ENCODE results near the gene BLOC1S3.

The BLOC1S3 gene

DNA sequence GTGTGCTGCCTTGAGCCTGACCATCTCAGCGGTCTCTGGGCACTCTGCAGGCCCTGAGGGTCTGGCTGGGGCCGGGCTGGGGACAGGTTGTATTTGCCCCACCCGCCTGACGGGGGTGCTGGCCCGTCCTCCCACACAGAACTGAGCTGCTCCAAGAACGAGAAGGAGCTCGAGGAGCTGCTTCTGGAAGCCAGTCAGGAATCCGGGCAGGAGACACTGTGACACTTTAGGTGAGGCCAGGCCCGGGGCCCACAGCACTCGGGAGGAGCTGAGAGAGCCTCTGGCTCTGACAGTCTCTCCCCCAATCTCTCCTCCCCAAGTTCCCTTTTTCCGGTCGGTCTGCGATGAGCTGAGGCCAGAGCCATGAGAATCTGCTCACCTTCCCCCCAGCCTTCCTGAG is 32.3 kb upstream of the BLOC1S3 start:
- no peak for DNase-seq (ENCODE audit: low read depth in 2 of 2)

DNA sequence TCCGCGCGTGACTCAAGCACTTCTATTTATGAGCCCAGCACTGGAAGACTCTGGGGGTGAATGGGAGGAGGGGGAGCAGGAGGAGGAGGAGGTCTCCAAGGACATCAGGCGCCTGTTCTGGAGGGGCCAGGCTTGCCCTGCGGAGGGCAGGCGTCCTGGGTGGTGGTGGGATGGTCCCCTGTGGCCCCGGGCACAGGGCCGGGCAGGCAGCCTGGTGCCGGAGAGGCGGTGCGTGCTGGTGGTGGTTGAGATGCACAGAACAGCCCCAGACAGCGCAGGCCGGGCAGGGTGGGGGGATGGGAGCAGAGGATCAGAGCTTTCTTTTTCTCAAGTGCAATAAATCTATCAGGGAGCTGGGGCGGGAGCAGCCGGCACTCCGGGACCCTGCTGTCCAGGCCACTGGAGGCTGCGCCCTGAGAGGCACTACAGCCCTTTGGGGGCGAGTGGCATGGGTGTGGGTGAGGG is 31.8 kb upstream of the BLOC1S3 start:
- DNase-seq (ENCODE audit: low read depth in 2 of 2): no peak

DNA sequence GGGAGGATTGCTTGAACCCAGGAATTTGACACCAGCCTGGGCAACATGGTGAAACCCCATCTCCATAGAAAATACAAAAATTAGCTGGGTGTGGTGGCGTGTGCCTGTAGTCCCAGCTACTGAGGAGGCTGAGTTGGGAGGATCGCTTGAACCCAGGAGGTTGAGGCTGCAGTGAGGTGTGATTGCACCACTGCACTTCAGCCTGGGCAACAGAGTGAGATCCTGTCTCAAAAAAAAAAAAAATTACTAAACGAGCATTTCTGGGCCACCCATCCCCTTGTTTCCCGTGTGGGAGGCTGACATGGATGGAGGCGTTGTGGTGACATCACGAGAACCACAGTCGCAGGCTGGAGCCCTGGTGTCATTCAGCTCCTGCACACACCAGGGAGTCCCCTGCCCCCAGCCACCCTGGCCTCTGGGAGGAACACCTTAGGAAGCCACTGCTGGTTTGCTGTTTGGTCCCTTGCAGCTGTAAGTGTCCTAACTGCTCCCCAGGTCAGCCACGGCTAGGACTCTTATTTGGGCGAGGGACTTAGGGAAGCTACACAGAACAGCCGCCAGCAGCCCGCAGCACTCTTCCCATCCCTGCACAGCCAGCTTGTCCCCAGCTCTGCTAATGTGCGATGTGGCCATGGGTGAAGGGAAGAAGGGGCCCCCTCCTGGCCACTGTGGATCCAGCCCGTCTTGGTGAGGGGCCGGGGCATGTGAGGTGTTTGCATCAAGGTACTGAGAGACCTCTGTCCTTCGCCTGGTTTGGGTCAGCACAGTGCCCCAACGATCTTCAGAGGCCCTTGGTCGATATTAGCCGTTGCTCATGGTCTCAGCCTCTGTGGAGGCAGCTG is 30.5 kb upstream of the BLOC1S3 start:
- no peak for DNase-seq (ENCODE audit: low read depth in 2 of 2)

DNA sequence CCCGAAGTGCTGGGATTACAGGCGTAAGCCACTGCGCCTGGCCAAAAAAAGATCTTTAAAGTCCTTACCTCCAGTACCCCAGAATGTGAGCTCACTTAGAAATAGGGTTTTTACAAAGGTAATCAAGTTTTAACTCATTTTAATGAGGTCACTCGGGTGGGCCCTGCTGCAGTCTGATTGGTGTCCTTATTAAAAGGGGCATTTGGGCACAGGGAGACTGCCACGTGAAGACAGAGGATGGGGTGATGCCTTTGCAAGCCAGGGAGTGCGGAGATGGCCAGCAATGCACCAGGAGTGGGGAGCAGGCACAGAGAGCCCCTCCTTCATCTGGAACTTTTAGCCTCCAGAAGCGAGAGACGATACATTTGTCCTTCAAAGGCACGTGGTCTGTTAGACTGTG is 29.5 kb upstream of the BLOC1S3 start:
- no peak for DNase-seq (ENCODE audit: low read depth in 2 of 2)

DNA sequence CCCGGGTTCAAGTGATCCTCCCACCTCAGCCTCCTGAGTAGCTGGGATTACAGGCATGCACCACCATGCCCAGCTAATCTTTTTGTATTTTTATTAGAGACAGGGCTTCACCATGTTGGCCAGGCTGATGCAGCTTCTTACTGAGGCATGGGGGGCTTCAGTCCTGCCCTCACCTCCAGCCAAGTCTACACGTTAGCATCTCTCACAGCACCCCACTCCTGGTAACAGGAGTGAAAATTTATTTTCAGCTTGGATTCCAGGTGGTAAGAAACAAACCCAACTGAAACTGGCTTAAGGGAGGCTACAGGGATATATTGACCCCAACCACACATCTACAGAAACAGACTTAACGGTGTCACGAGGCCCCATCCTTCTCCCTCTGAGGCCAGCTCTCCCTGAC is 28.4 kb upstream of the BLOC1S3 start:
- DNase-seq (ENCODE audit: low read depth in 2 of 2): no peak

DNA sequence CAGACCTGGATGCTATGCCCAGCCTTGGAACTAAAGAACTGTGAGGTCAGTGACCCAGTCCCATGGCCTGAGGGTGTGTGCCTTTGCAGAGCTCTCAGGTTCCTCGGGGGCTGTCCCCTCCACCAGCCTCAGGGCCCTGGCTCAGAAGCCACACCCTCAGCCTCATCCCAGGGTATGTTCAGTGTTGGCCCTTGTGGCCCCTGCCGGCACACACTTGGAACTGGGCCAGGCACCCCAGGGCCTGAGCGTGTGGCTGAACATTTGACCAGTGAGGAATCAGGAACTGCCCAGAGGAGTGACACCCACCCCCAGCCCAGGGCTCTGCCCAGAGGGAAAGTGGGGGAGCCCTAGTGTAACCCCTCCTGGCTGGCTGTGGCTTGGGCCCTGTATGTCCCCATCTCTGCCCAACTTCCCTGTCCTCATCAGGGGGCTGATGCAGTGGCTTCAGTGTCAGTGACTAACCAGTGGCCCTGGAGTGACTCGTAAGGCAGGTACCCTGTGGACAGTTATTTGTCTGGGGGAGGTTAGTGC is 27.8 kb upstream of the BLOC1S3 start:
- no peak for DNase-seq (ENCODE audit: low read depth in 2 of 2)

DNA sequence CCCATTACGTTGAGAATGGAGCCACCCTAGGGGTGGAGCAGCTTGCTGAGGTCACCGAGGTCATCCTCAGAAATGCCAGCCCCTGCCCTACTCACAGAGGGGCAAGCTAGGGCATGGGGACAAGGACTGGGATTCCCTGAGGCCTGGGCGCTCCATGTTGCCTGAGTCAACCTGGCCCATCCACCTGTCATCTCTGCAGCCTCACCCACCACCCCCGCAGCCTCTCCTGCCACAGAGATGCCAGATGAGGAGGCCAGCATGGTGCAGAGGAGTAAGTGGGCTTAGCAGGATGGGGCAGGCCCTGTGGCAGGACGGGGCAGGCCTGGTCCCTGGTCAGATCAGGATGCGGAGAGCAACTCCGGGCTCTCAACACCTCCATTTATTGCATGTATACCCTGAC is 27.3 kb upstream of the BLOC1S3 start:
- no peak for DNase-seq (ENCODE audit: low read depth in 2 of 2)

DNA sequence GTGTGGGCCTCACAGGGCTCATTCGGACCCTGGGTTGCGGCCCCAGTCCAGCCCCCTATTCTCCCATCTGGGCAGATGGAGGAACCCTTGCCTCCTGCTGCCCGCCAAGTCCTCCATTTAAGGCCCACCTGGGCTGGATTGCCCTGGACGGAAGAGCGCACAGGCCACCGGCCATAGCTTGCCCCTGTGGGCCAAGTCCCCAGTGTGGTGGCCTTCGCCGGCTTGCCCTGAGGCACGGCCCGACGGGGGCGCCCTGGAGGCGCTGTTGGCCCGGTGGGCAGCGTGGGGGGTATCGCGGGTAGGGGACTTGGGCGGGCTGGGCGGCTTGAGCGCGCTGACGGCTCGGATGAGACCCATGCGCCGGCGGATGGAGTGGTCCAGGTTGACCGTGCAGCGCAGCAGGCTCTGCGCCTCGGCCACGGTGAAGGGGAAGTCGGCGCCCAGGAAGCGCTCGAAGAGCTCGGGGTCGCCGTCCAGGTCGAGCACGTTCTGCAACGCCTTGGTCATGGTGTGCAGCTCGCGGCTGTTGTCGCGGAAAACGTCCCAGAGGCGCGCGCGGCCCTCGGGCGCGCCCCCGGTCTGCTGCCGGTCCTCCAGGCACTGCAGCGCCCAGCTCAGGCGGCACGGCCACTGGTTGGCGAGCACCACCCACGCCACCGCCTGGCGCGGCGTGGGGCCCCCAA is 26.6 kb upstream of the BLOC1S3 start:
- DNase-seq (ENCODE audit: low read depth in 2 of 2): no peak

DNA sequence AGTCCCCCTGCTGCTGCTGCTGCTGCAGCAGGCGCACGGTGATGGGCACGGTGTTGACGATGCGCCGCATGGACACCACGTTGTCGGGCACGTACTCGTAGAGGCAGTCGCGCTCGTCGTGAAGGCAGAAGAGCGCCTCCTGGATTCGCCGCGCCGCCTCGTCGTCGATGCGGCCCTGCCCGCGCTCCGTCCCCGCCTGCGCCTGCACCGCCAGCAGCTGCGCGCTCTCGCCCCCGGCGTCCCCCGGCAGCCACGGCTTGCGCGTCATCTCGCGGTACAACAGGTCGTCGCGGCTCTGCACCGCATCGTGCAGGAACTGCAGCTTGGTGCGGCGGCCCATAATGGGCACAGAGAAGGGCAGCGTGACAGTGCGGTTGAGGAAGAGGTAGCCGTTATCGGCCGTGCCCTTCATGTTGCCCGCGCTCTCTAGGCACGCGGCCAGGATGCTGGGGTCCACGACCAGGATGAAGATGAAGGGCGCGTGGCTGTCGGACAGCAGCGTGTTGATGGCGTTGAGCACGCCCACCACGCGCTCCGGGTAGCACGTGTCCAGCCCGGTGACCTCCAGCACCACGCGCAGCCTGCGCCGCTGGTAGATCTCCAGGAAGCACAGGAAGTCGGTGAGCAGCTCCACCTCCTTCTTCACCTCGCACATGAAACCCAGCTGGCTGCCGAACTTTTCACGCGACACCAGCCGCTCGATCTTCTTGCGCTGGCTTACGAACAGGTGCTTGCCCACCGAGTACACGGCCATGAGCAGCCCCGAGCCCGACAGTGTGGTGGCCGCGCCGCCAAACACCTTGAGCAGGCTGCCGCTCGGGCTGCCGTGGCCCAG is 25.9 kb upstream of the BLOC1S3 start:
- DNase-seq (ENCODE audit: low read depth in 2 of 2): peak; percentile 21 to 48

DNA sequence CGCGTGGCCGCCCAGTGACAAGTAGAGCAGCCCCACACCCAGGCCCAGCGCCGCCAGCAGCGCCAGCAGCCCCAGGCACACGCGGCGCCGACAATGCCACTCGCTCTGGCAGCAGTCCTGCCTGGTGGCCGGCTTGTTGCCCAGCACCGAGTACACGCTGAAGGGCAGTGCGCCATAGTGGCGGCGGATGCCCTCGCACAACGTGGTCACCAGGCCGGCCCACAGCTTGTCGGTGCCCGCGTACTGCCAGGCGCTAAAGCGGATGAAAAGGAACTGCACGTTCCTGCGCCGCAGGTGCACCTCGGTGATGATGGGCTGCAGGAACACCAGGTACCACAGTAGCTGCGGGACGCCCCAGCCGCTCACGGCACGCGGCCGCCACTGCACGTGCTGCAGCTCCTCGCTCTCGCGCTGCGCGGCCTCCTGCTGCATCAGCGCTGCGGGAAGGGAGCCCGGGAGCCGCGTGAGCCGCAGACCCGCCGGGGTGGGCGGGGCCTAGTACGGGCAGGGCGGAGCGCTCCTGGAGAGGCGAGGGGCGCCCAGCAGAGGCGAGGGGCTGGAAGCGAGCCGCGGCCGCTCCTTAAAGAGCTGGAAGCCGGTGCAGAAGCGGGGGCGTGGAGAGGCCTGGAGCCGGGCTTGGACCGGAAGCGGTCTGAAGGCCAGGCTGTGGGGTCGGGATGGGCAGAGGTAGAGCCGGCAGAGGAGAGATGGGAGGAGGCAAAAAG is 25.1 kb upstream of the BLOC1S3 start:
- peak; percentile 5 to 30 for DNase-seq (ENCODE audit: low read depth in 2 of 2)

DNA sequence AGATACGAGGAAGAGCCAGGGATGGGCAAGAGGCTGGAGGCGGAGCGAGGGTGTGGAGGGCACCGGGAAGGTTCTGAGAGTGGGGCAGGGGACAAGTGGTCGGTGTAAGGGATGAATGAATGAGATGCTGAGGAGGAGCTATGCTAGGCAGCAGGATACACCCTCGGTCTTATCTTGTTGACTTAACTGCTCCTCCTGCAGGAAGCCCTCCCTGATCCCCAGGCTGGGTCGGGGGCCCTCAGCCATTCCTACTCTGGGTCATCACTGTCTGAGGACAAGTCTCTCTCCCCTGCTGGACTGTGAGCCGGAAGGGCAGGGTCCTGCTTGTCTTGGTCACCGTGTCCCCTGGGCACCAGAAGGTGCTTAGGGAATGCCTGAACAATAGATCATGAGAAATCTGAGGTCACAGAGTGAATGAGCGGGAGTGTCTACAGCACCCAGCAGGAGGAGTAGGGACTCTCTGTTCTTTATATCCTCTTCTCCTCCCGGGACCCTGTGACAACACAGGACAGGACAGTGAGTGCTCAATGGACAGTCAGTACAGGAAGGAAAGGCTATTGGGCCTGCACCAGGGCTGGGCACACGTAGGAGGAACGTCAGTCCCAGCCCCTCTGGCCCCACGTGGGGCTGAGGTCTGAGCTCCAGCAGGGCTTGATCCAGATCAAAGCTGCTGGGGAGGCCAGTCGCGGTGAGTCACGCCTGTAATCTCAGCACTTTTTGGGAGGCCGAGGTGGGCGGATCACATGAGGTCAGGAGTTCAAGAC is 24.3 kb upstream of the BLOC1S3 start:
- DNase-seq (ENCODE audit: low read depth in 2 of 2): no peak

DNA sequence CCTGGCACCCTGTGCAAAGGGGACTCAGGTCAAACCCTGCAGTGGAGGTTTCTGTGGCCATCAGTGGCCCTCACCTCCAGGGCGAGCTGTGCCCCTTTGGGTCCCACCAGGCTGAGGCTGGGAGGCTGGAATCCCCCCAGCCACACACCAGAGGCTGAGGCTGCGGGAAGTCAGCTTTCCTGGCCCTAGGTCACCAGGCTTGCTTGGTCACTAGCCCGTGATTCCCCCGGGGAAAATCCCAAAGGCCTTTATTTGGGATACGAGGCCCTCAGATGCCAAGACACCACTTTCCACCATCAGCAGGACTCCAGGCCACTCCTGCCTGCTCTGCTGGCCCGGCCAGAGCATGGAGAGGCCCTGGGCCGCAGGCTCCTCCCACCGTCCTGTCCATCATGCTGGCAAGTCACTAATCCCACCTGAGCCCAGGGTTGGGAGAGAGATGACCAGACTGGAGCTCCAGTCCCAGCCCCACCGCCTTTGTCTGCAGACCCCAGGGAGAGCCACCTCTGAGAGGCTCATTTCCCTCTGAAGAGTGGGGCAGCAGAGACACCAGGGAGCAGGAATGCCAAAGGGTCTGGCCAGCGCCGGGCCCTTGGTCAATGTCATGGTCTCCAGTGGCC is 22.5 kb upstream of the BLOC1S3 start:
- no peak for DNase-seq (ENCODE audit: low read depth in 2 of 2)

DNA sequence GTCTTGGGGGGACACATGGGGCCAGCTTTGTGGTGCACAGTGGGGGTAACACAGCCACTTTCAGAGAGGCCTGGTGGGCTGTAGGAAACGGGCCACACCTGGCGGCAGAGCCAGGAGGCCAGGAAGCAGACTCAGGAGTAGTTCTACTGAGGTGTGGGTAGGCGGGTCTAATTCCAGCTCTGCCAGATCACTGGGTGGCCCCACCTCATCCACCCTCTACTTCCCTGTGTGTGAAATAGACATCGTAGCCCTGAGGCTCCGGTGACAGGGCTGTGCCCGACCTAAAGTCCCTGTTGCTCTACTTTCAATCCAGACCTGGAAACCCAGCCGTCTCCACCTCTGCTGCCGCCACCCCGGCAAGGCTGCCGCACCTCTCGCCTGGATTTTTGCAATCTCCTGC is 21.8 kb upstream of the BLOC1S3 start:
- DNase-seq (ENCODE audit: low read depth in 2 of 2): no peak

DNA sequence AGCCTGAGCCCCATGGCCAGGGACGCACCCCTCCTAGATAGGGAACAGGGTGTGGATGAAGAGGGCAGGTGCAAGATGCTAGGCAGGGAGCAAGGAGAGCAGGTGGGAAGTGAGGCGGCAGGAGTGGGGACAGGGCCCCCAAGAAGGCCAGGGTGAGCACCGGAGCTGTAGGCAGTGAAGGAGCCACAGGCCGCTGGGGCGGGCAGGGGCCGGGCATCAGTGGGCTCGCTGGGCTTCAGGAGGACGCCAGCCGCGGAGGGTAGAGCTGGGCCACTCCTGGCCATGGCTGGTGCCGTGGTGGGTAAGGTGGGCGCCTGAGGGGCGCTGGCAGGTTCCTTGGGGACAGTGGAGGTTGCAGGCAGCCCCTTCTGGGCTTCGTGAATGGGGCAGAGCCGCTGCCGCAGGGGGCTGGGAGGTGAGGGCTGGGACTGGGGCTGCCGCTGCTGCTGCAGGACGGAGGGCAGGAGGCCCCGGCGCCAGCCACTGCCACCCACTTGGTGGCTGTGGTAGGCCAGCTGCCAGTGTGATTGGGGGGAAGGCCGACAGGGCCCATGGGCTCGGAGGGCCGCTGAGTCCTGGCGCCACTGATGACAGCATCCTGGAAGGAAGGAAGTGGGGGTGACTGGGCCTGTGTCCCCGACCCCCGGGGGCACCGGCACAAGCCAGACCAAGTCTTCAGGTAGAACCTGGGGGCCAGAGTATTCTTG is 19.9 kb upstream of the BLOC1S3 start:
- no peak for DNase-seq (ENCODE audit: low read depth in 2 of 2)

DNA sequence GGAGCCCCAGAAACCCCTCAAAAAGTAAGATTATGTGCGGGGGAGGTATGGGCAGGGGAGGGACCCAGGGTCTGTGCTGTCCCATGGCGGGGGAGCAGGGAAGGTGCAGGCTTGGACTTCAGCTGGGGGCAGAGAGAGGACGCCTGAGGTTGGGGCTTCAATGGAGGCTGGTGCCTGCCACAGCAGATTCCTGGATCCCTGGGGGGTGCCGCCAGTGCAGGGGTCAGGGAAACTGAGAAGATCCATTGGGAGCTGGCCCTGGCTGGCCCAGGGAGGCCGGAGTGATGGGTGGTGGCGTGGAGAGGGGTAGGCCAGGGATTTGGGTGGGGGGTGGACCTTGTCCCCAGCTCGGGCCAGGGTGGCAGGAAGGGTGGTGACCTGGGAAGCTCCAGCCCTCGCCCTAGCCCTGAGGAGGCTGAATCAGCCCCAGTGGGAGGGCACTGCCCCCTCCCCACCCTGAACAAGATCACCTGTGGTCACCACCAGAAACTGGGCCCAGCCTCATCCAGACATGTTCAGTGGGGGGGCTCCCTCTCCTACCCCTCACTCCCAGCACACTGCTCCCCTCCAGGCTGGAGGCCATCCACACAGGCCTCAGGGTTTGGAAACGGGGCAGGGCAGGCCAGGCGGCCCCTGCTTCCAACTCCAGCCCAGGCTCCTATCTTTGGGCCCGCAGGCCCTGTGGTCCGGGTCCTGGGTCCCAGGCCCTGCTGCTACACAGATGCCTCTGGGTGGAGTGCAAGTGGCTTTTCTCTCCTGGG is 19.2 kb upstream of the BLOC1S3 start:
- DNase-seq (ENCODE audit: low read depth in 2 of 2): no peak

DNA sequence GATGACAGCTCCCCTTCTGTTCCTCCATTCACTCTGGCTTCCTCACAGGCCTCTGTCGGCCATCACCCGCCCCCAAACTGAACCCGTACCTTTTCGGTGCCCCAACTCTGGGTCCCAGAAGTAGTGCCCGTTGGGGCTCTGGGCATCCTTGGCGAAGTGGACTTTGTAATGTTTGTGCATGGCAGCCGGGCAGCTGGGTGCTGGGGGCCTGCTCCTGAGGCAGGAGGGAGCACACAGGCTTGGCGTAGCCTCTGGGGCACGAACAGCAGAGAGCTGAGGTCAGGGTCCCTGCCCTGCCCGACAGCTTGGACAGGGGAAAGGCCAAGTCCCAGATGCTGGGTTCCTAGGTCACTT is 18.6 kb upstream of the BLOC1S3 start:
- no peak for DNase-seq (ENCODE audit: low read depth in 2 of 2)

DNA sequence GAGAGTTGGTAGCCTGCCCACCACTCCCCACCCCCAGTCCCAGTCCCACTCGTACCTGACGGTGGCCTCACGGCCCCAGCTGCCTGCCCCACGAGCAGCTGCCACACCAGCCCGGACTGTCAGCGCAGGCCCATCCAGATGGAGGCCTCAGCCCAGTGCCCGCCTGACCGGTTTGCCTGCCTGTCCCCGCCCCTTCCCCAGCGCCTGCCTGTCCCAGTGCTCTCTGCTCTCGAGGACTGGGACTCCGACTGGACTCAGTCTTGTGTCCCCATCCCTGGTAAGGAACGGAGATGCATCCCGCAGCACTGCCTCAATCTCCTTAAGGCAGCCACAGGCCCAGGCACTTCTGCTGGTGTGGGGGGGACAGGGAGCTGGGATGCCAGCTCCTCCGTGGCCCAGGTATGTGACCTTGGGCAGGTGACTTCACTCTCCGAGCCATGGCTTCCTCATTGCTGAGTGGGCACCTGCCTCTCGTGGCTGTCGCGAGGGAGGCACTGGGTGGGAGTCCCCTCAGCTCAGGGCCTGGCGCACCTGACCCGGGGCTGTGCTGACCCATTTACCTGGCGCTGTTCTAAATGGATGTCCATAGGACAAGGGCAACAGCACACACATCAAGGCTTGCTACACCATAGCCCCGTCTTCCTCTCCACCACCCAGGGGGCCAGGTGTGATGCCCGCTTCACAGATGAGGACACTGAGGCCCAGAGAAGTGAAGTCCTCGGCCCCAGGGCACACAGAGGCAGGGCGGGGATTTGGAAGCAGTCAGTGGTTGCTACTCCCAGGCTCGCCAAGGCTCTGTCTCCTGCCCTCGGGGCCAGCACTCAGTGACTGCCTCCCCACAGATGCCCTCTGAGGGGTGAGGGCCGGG is 17.5 kb upstream of the BLOC1S3 start, which contains the start of gene NKPD1:
Gene NKPD1, minus strand, starts transcription at position 113 of the 868 bp plus-strand sequence. CDS start 832 bp downstream, outside the sequence.
- DNase-seq (ENCODE audit: low read depth in 2 of 2): no peak

All from stimulated activated CD8-positive, alpha-beta memory T cell treated with anti-CD3 and anti-CD28 coated beads, Interleukin-7, amount 100 ng/mL, for 4 hours (primary cell).